Measurements from ENCODE around the gene GAL3ST3.
"Not testable (repeated sequence)": the region's sequence is repeated elsewhere in the genome, so short reads cannot be mapped to it uniquely, and the experiment has no call there.

Gene GAL3ST3

DNA sequence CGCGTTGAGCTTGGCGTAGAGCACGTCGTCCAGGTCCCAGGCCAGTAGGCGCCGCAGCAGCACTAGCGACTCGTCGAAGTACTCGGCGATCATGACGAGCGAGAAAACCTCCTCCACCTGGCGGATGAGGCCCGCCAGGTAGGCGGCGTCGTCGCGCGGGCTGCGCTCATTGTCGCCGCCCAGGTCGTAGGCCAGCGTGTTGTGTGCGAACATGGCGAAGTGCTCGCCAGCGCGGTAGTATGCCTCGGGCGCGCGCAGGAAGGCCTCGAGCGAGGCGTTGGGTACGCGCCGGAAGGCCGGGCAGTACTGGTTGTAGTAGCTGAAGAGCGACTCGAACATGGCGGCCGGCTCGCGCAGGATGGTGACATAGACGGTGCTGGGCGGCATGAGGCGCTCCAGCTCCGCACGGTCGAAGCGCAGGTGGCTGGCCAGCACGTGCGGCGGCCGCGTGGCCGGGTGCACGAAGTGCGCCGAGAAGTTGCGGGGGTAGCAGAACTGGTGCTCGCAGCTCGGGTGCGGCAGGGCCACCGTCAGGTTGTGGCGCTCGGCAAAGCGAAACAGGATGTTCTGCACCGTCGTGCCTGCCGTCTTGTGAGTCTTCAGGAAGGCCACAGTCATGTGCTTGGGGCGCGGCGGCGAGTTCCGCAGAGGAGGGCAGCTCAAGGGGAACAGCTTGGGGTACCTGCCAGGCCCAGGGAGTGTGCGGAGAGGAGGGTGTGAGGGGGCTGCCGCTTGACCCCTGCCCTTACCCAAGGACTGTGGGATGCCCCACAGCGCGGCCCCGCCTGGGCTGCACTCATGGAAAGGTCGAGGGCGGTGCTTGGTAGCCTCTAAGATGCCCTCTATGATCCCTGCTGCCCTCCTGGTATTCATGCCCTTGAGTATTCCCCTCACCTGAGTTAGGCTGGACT lies 5.7 kb downstream of the GAL3ST3 start:
- DNase-seq: no peak

DNA sequence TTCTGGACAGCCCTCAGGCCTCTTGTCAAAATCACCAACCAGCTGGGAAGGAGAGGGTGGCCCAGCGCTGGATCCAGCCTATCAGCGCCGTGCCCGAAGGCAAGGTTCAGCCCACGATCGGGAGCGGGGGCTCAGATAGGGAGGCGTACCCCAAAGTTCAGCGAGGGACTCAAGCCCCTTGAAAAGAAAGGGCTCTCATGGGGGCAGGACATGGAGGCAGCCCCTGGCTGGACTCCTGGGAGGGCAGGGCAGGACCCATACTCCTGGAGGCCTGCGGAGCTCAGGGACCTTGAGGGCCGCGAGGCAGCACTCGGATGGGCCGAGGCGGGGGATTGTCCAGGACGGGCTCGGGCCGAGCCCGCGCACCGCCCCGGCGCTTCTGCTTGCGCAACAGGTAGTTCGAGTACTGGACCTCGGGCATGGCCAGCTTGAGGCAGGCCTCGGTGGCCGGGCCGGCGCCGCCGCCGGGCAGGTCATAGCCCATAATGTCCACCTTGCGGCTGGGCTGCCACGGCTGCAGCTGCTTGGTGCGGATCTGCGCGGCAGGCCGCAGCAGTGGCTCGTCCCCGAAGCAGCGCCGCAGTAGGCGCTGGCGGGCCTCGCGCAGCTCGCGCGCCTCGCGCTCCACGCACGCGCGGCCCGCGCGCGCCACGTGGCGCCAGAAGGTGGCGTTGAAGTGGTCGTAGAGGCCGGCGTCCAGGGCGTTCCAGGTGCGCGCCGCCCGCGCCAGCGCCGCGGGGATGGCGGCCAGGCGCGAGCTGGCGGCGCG lies 6.5 kb downstream of the GAL3ST3 start:
- no peak for DNase-seq

DNA sequence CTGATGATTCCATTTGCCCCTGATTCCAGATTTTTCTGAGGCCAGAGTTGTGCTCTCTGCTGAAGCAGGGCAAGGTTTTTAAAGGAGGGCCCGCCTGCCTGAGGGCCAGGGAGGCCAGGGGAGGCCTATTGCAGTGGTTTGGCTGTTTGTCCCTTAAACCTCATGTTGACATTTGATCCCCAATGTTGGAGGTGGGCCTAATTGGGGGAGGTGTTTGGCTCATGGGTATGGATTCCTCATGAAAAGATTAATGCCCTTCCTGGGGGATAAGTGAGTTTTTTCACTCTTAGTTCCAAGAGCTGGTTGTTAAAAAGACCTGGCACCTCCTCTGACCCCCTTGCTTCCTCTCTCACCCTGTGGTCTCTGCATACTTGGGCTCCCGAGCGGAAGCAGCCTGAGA lies 9.2 kb downstream of the GAL3ST3 start:
- no peak for DNase-seq

DNA sequence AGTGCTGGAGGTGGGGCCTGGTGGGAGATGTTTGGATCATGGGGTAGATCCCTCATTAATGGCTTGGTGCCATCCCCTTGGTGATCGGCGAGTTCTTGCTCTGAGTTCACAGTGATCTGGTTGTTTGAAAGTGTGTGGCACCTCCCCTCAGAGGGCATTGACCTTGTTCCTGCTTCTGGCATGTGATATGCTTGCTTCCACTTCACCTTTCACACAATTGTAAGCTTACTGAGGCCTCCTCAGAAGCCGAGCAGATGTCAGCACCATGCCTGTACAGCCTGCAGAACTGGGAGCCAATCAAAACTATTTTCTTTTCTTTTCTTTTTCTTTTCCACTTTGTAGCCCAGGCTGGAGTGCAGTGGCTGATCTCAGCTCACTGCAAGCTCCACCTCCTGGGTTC lies 11.6 kb downstream of the GAL3ST3 start:
- DNase-seq: no peak

DNA sequence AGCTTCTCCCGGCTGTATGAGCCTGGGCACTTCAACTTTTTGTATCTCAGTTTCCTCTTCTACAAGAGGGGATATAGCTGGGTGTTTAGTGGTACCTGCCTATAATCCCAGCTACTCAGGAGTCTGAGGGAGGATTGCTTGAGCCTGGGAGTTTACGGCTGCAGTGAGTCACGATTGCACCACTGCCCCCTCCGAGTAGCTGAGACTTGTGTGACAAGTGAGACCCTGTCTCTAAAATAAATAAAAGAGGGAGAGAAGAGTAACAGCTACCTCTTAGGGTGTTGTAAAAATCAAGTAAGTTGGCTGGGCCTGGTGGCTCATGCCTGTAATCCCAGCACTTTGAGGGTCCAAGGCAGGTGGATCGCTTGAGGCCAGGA lies 12.6 kb downstream of the GAL3ST3 start:
- DNase-seq: no peak

DNA sequence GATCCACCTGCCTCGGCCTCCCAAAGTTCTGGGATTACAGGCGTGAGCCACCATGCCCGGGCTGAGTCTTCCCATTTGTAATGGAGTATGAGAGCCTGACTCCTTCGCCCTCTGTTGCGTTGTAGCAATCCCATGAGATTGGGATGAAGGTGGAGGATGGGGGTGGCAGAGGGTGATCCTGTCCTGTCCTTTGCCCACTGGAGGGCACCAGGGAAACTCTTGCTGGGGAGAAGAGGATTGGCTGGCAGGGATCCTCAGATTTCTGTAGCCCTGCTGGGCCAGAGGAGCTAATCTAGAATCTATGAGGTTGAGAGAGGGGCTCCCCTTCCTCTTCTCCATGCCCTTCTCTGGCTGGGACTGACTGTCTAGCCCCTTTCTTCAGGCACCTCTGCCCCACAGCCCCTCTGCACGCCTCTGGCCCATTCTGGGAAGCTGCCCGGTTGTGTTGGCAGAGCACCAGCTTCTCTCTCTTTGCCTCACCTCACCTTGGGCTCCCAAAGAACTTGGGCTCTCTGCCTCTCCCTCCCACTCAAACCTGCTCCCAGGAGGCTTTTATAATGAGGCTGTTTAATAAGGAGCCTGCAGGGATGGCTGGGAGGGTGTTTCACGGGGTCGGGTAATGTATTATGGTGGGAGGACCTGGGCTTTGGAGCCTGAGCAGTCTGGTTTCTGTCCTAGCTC lies 13.2 kb downstream of the GAL3ST3 start:
- no peak for DNase-seq

DNA sequence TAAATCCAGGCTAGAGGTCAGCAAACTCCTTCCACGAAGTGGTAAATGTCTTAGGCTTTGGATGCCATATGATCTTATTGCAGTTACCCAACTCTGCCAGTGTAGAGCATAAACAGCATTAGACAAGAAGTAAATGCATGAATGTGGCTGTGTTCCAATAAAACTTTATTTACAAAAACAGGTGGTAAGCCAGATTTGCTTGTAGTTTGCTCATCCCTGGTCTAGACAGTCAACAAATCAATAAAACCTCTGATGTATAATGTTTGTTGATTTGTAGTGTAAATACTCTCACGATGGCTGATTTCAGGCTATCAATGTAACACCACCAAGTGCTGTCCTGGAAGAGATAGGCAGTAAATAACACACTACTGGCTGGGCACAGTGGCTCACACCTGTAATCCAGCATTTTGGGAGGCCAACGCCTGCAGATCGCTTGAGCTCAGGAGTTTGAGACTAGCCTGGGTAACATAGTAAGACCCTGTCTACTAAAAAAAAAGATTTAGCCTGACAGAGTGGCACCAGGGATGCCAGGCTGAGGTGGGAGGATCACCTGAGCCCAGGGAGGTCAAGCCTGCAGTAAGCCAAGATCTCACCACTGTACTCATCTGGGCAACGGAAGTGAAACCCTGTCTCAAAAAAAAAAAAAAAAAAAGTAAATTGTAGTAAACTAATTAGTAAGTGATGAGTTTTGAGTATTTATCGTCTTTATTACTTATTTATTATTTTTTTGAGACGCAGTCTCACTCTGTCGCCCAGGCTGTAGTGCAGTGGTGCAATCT lies 15.8 kb downstream of the GAL3ST3 start:
- DNase-seq: no peak

DNA sequence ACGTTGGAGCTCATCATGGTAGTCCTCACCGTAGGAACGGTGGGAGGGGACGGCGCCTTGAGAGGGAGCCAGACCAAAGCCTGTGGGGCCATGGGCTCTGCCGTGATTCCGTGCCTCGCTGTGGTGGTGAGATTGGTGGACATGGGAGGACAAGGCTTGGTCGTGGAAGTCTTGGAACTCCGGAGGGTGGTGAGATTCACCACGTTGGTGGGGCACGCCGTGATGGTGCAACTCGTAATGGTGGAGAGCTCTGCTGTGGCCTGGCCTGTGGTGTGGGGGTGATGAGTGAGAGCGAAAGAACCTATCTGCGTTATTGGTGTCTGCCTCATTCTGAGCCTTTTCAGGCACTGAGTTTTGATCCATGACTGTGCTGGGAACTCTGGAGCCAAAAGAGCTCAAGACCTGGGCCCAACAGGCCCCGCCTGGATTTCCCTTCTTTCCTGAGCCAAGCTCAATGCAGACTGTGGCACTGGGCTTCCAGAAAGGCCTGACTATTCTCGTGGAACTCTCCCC lies 22.9 kb downstream of the GAL3ST3 start, which contains the start of gene CATSPER1:
TSS of gene CATSPER1 (minus strand) at position 463 of the 513 bp plus-strand sequence. CDS start at position 363, 100 bp downstream.
- DNase-seq: no peak

DNA sequence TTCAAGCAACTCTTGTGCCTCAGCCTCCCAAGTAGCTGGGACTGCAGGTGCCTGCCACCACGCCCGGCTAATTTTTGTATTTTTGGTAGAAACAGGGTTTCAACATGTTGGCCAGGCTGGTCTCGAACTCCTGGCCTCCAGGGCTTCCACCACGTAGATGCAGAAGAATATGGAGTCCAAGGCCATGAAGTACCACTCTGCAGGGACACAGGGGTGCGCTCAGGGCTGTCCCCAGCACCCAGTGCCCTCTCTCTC lies 25.8 kb downstream of the GAL3ST3 start:
- DNase-seq: not testable (repeated sequence)

DNA sequence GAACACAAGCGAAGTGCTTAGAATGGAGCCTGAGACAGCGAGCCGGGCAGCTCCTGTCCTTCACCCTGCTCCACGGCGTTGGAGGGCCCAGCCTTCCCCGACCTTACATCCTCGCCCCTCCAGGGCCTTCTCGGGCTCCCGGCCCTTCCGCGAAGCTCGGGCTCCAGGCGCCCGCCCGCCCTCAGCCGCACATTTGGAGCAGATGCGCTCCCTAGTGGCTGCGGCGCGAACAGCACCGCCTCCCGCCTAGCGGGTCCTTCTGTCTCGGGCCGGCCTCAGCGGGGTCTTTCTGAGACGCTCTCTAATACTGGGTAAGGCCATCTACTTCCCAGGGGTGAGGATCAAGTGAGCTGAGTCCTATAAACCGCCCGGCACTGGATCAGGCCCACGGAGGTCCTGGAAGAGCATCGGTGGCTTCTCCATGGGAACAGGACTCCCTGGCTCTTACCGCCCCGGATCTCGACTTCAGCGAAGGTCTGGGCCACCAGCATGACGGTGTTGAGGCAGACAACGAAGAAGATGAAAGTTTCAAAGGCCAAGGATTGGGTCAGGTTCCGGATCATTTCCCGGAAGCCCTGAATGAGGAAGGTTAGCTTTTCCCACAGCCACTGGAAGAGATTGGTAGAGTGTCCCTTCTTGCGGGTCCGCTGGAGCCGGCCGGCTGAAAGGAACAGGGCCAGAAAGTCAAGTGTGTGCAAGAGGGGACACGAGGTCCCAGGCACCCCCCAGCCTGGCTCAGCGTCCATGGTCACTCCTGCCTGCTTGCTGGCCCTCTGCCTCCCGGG lies 26.4 kb downstream of the GAL3ST3 start:
- peak; percentile 69 to 75 for DNase-seq

DNA sequence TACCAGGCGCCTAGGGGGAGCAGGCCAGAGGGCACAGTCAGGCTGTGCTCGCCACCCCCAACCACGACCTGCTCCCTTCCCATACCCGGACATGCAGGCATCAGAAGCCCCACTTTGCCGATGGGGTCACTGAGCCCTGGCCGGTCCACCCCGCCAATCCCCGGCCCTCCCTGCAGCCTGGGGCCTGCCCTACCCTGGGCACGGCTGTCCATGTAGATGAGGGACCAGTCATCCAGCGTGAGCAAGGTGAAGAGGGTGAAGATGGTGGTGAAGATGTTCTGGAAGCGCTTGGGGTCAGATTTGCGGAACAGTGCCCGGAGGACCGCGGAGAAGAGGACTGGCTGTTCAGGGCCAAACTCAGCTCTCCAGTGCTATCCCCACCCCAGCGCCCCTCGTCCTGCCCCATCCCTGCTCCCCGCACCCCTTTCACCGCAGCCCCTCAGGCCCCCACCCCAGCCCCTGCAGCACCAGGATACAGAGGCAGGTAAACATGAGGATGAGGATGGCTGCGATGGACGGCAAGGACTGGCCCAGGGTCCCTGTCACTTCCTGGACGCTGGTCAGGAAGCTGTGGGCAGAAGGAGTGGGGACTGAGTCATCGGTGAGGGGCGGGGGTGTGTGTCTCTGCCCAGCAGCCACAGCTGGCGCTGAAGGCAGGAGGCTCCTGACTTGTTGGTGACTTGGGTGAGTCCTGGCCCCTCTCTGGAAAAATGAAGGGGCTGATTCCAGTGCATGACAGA lies 28.2 kb downstream of the GAL3ST3 start:
- peak in 1 of 2 donors; percentile 72 for DNase-seq

DNA sequence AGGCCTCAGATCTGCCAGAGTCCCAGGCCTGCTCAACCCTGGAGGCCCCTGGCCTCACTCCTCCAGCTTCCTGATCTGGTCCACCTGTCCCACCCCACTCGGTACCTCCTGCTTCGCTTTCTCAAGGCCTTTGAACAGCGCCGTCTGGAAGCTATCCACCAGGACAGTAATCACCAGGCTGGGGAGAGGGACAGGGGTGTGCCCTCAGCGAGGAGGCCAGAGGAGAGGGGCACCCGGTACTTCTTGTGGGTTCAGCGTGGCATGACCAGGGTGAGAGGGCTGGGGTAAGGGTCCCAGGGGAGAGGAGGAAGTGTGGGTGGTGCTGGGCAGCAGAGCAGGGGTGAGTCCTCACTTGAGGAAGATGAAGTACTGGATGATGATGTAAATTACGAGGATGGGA lies 28.7 kb downstream of the GAL3ST3 start:
- no peak for DNase-seq

DNA sequence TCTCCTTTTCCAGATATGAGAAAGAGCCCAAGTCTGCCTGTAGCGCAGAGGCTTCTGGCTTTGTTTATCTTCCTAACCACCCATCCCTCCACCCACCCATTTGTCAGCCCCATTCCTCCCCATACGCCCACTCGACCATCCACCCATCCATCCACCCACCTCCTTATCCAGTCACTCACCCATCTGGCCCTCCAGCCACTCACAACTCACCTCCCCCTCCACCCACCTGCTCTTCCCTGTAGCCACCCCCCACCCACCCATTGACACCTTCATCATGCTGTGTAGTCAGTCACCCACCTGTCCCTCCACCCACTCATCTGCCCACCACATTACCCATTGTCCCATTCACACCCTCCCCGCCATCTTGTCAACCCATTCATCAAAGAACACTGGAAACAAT lies 31.6 kb downstream of the GAL3ST3 start:
- DNase-seq: no peak

DNA sequence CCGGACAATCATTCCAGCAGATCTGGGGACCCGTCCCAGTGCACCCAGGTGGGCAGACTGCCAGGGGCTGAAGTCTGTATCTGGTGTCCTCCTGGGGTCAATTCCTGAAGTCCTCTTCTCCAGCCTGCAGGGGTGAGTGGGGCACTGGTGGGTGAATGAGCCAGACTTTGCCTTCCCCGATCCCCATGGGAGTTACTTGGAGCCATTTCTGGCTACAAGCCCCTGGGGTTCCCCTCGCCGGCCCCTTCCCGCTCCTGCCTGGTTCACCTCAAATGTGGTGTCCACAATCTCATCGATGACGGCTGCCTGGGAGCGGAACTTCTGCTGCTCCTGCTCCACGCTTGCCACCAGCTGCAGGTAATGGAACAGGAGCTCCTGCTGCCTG lies 32.2 kb downstream of the GAL3ST3 start:
- DNase-seq: no peak

DNA sequence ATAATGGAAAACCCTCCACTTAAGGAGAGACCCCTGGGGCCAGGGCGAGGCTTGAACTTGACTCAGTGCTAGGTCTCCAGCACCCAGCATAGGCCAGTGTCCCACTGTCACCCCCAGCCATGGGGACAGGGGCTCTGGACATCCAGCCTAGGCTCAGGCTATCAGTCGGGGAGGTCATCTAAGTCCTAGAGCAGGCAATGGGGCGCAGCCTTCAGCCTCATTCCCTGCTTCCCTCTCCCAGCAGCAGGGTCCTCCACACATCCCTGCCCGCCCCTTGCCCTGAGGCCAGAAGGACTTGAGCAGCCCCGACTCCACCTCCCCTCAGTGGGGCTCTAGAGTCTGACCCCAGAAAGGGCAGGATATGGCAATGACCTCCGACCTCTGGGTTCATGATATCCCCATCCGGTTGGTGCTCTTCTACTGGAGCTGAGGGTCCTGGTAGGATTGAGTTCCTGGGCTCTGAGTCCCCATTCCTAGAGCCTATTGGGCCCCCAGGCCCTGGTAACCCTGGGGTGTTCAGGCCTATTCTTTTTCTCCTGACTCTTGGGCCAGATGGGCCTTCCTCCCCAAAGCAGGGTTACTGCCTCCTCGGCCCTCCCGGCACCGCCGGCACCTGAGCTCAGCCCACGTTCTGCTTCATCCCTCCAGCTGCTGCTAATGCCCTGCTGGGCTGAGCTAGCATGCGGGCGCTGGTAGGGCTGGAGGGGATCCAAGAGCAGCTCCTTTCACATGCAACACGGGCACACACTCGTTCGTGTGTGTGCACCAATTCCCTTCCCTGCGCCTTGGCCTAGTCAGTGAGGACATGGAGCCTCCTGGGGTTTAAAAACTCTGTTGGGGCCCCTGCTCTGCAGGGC lies 32.8 kb downstream of the GAL3ST3 start:
- DNase-seq: no peak

DNA sequence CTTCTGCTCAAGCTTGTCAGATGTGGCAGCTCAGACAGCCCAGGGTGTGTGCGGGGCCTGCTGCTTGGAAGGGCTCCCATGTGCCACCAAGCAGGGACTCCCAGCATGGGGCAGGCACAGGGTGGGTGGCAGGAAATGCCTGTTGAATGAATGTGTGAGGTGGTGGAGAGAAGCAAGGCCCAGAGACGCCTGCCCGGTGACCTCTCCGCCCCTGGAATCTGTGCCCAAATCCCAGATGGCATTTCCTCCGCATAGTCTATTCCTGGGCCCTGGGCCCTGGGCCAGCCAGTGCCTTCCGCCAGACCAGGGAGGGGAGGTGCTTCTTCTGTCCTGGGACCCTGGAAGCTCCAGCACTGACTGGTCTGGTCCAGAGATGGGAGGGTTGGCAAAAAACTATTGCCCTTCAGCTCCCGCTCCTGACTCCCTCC lies 33.5 kb downstream of the GAL3ST3 start:
- no peak for DNase-seq

DNA sequence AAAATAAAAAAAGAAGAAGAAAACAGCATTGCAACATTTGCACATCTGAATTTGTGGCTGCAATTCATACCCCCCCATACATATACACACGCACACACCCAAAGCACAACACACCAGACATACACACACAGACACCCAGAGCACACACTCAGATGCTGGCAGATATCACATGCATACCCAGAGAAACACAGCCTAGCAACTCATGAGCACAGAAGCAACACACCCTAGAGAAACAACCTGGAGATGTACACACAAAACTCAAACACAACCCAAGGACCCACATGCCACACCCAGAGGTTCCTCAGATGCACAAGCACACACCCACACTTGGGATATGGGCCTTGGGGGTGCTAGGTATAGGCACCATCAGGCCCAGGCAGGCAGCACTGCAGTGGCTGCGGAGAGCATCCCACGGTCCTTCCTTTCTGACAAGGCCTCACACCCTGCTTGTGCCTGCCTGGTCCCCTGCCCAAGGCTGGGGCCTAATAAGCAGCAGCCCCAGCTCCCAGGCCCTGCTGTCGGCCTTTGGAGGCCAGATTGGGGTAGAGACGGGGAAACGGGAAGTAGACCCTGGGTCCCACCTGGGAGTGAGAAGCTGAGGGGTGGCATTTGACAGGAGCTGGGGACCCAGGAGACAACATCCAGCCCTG lies 34.0 kb downstream of the GAL3ST3 start:
- DNase-seq: no peak

DNA sequence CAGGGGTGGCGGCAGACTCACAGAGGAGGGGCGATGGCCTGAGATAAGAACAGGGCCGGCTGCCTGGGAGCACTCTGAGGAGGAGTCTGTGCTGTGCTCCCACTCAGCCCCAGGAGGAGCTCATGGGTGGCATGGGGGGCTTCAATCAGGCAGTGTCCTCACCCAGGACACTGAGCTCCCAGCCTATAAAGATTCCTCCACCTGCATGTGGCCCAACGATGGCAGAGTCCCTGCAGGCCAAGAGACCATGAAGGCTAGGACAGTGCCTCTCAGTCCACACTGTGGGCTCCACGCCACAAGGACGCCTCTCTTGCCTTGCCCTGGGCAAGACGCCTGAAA lies 35.2 kb downstream of the GAL3ST3 start:
- no peak for DNase-seq

DNA sequence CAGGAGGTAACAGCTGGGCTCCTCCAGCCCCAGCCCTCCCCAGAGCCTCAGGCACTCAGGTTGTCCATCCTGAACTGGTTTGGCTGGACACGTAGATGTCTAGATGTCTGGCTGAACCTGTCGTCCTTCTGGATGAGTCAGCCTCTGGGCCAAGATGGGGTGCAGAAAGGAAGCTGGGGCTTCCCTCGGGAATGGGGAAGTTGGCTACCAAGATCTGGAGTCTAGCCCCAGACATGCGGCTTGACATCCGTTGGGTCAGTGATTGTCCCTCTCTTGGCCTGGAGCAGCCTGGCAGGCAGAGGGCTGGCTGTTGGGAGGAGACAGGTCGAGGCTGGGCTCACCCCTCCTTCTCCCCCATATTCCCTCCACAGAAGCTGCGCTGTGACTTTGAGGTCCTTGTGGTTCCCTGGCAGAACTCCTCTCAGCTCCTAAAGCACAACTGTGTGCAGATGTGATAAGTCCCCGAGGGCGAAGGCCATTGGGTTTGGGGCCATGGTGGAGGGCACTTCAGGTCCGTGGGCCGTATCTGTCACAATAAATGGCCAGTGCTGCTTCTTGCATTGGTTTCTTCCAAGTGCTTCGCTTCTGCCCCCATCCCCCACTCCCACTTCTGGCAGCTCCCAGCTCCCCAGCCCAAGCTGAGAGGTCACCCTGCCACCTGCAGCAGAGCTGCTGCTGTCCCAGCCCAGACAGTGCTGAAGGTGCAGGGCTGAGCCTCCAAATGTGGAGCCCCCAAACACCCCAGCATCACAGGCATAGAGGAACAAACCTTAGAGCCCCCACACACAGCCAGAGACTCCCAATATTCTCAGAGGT lies 35.8 kb downstream of the GAL3ST3 start:
- DNase-seq: peak in 1 of 2 donors; percentile 65

All from CD4-positive, alpha-beta T cell treated with Interleukin-1 beta for 1 hour (primary cell).